Trophoblast cell (in vitro differentiated cells and primary cell): ENCODE data around the gene SLFN12L.

Experiments used
- DNase-seq, 2 donors: peaks; one replicate each; pipeline ENCODE4 v3.0.0-alpha.2; 2016
- H2AFZ ChIP-seq: 2 replicates; pipeline ENCODE4 v1.6.1; 2013; ENCODE audit warnings: low read length, moderate library complexity, mild to moderate bottlenecking; ENCODE audit not compliant: insufficient read depth, poor library complexity
- H2AK5ac ChIP-seq: 2 replicates; pipeline ENCODE4 v1.6.1; 2013; ENCODE audit warnings: mild to moderate bottlenecking, low read length
- H2BK120ac ChIP-seq: 2 replicates; pipeline ENCODE4 v1.6.1; 2013; ENCODE audit warnings: low read length, mild to moderate bottlenecking, moderate library complexity; ENCODE audit not compliant: insufficient read depth, poor library complexity
- H2BK12ac ChIP-seq: 2 replicates; pipeline ENCODE4 v1.6.1; 2013; ENCODE audit warnings: mild to moderate bottlenecking, low read length, moderate library complexity
- H2BK5ac ChIP-seq: 2 replicates; pipeline ENCODE4 v1.6.1; 2013; ENCODE audit warnings: low read length, low read depth, moderate library complexity, mild to moderate bottlenecking; ENCODE audit not compliant: poor library complexity
- H3K14ac ChIP-seq: 2 replicates; pipeline ENCODE4 v1.6.1; 2013; ENCODE audit warnings: mild to moderate bottlenecking, low read length
- H3K18ac ChIP-seq: 2 replicates; pipeline ENCODE4 v1.6.1; 2013; ENCODE audit warnings: mild to moderate bottlenecking, low read length
- H3K23ac ChIP-seq: 2 replicates; pipeline ENCODE4 v1.6.1; 2013; ENCODE audit warnings: low read length
- H3K27ac ChIP-seq: 2 replicates; pipeline ENCODE4 v1.5.1; 2013; ENCODE audit warnings: low read depth, mild to moderate bottlenecking, inconsistent platforms, low read length, moderate library complexity
- H3K27me3 ChIP-seq: 2 replicates; pipeline ENCODE4 v1.6.1; 2013; ENCODE audit warnings: inconsistent platforms, mild to moderate bottlenecking, low read length, moderate library complexity; ENCODE audit not compliant: insufficient read depth
- H3K36me3 ChIP-seq, 2 experiments: 1 replicate in 1 of 2; 2 replicates in 1 of 2; pipeline ENCODE4 v1.6.1; 2013; ENCODE audit warnings: low read length in 2 of 2, mild to moderate bottlenecking in 2 of 2, moderate library complexity in 1 of 2; ENCODE audit not compliant: insufficient read depth in 2 of 2, control insufficient read depth in 1 of 2
- H3K4ac ChIP-seq: 2 replicates; pipeline ENCODE4 v1.6.1; 2013; ENCODE audit warnings: low read depth, mild to moderate bottlenecking, low read length, moderate library complexity
- H3K4me1 ChIP-seq, 2 experiments: 1 replicate in 1 of 2; 2 replicates in 1 of 2; pipeline ENCODE4 v1.6.1; 2013; ENCODE audit warnings: low read length in 2 of 2, mild to moderate bottlenecking in 2 of 2, moderate library complexity in 1 of 2; ENCODE audit not compliant: insufficient read depth in 2 of 2, control insufficient read depth in 1 of 2
- H3K4me2 ChIP-seq: 2 replicates; pipeline ENCODE4 v1.6.1; 2013; ENCODE audit warnings: inconsistent platforms, mild to moderate bottlenecking, low read length, moderate library complexity
- H3K4me3 ChIP-seq: 2 replicates; pipeline ENCODE4 v1.5.1; 2013; ENCODE audit warnings: mild to moderate bottlenecking, low read depth, low read length, inconsistent platforms
- H3K79me1 ChIP-seq: one replicate; pipeline ENCODE4 v1.6.1; 2013; ENCODE audit warnings: low read length
- H3K79me2 ChIP-seq: 2 replicates; pipeline ENCODE4 v1.6.1; 2013; ENCODE audit warnings: low read length, mild to moderate bottlenecking; ENCODE audit not compliant: control insufficient read depth, insufficient read depth, poor library complexity
- H3K9ac ChIP-seq: 2 replicates; pipeline ENCODE4 v1.6.1; 2013; ENCODE audit warnings: mild to moderate bottlenecking, low read length
- H3K9me3 ChIP-seq: 2 replicates; pipeline ENCODE4 v1.6.1; 2013; ENCODE audit warnings: low read depth, mild to moderate bottlenecking, control low read depth, inconsistent platforms, low read length; ENCODE audit not compliant: insufficient read depth
- H4K12ac ChIP-seq: 2 replicates; pipeline ENCODE4 v1.6.1; 2013; ENCODE audit warnings: low read depth, mild to moderate bottlenecking, low read length, moderate library complexity
- H4K8ac ChIP-seq: 2 replicates; pipeline ENCODE4 v1.6.1; 2013; ENCODE audit warnings: low read depth, mild to moderate bottlenecking, low read length, moderate library complexity
- H4K91ac ChIP-seq: one replicate; pipeline ENCODE4 v1.6.1; 2013; ENCODE audit warnings: low read depth, mild to moderate bottlenecking, low read length, moderate library complexity
- WGBS: extraction: QIAGEN DNeasy Blood & Tissue Kit; methylation state at CpG from one replicate; pipeline ENCODE4 v1.1.7; 2013; ENCODE audit warnings: missing lambda C conversion rate; ENCODE audit not compliant: insufficient read length, insufficient coverage; ENCODE audit errors: extremely low coverage; 5-methylcytosine and 5-hydroxymethylcytosine counted together

SLFN12L gene

DNA sequence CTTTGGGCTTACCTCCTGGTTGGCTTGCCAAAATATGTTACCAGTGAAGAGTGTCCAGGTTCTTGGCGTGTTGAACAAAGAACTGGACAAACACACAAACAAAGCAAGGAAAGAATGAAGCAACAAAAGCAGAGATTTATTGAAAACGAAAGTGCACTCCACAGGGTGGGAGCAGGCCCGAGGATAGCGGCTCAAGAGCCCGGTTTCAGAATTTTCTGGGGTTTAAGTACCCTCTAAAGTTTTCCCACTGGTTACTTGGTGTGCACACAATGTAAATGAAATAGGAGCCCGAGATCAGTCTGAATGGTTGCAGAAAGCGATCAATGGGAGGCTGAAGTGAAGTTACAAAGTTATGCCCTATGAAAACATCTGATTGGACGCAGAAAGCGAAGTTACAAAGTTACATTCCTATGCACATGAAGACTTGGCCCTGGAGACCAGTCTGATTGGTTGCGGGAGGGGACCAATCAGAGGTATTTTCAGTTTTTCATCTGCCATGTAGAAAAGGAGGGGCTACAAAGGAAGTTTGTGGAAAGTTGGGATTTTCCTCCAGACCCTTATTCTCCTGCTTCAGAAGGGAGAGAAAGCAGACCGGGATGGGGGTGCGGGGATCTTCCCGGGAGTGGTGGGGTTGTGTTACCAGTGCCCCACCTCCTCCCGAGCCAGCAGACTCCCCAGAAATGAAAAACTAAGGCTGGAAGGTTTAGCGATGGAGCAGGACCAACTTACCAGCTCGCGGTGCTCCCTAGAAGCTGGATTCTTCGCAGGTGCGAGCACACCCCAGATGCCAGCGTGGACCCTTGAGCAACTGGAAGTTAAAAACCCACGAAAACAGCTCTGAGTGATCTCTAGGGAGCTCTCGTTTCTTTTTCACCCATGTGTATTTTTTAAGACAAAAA is 105.1 kb downstream of the SLFN12L start, which contains the start of gene SLFN12:
SLFN12 (minus strand) TSS at position 325 of the 899 bp plus-strand sequence. CDS start 9,472 bp downstream, outside the sequence.
- Histone ChIP-seq H3K4ac (peak within 1 kb of the TSS; percentile 64), H3K4me3 (peak within 1 kb of the TSS; percentile 68), H4K91ac (peak within 1 kb of the TSS; percentile 75), H4K8ac (peak within 1 kb of the TSS; percentile 56), H2BK120ac (peak within 1 kb of the TSS; percentile 61), H3K79me2 (peaks cover 4% of the 10 kb centered on the region), H3K9me3 (no peaks in the 10 kb centered on the region), H3K9ac (peak within 1 kb of the TSS; percentile 80), H4K12ac (peak within 1 kb of the TSS; percentile 9), H2AK5ac (no peak within 1 kb of the TSS), H3K36me3 (no peaks in the 10 kb centered on the region), H3K4me1 (peaks cover 9 to 11% of the 10 kb centered on the region in 2 experiments), H2AFZ (peak within 1 kb of the TSS; percentile 42), H3K27ac (peak within 1 kb of the TSS; percentile 98), H3K27me3 (no peaks in the 10 kb centered on the region), H3K4me2 (peak within 1 kb of the TSS; percentile 89), H3K18ac (peak within 1 kb of the TSS; percentile 24), H3K14ac (peak within 1 kb of the TSS; percentile 63), H3K79me1 (peaks cover 21% of the 10 kb centered on the region), H3K23ac (no peak within 1 kb of the TSS), H2BK5ac (peak within 1 kb of the TSS; percentile 70), H2BK12ac (no peak within 1 kb of the TSS)
- DNase-seq = peak; percentile 26 to 43
- no CpG with 5 or more reads among the region's 22 CpGs for WGBS

- Histone ChIP-seq H3K27ac (no peak overlapping the region), H3K79me2 (peaks cover 4% of the 10 kb centered on the region), H2BK120ac (no peak overlapping the region), H3K79me1 (peaks cover 21% of the 10 kb centered on the region), H3K4ac (no peak overlapping the region), H2AFZ (no peak overlapping the region), H4K91ac (no peak overlapping the region), H3K18ac (no peak overlapping the region), H3K23ac (no peak overlapping the region), H3K4me1 (peaks cover 9 to 11% of the 10 kb centered on the region in 2 experiments), H3K14ac (no peak overlapping the region), H3K4me2 (no peak overlapping the region), H3K27me3 (no peaks in the 10 kb centered on the region), H2BK12ac (no peak overlapping the region), H4K8ac (no peak overlapping the region), H2BK5ac (no peak overlapping the region), H3K4me3 (no peak overlapping the region), H2AK5ac (no peak overlapping the region), H3K9me3 (no peaks in the 10 kb centered on the region), H4K12ac (no peak overlapping the region), H3K9ac (no peak overlapping the region), H3K36me3 (no peaks in the 10 kb centered on the region)
- DNase-seq = no peak
- no CpG with 5 or more reads among the region's 2 CpGs for WGBS
Measured at GRCh38 chr17:35429702-35430101, 107.8 kb downstream of the SLFN12L start.

- Histone ChIP-seq H4K12ac (no peak overlapping the region), H2BK5ac (no peak overlapping the region), H3K79me1 (peaks cover 12% of the 10 kb centered on the region), H2AK5ac (no peak overlapping the region), H3K9ac (no peak overlapping the region), H3K4me2 (no peak overlapping the region), H3K4ac (no peak overlapping the region), H3K4me1 (peaks cover 5 to 6% of the 10 kb centered on the region in 2 experiments), H3K27me3 (no peaks in the 10 kb centered on the region), H3K18ac (no peak overlapping the region), H3K9me3 (no peaks in the 10 kb centered on the region), H3K79me2 (peaks cover 4% of the 10 kb centered on the region), H2AFZ (no peak overlapping the region), H3K23ac (no peak overlapping the region), H2BK120ac (no peak overlapping the region), H3K36me3 (no peaks in the 10 kb centered on the region), H4K8ac (no peak overlapping the region), H3K14ac (no peak overlapping the region), H4K91ac (no peak overlapping the region), H2BK12ac (no peak overlapping the region), H3K27ac (no peak overlapping the region), H3K4me3 (no peak overlapping the region)
- no peak for DNase-seq
- WGBS = no CpG with 5 or more reads among the region's 2 CpGs
Measured at GRCh38 chr17:35428229-35428628, 109.2 kb downstream of the SLFN12L start.

- H3K23ac ChIP-seq = no peak overlapping the region
Measured at GRCh38 chr17:35423761-35424160, 113.7 kb downstream of the SLFN12L start.

More at GRCh38 chr17:35423761-35424160, 113.7 kb downstream of the SLFN12L start:
- Histone ChIP-seq H3K4me2 (no peak overlapping the region), H3K79me1 (no peaks in the 10 kb centered on the region), H3K9me3 (no peaks in the 10 kb centered on the region), H3K9ac (no peak overlapping the region), H2AK5ac (no peak overlapping the region), H2BK120ac (no peak overlapping the region), H4K8ac (no peak overlapping the region), H3K18ac (no peak overlapping the region), H3K36me3 (peaks cover 7% of the 10 kb centered on the region in 2 experiments), H3K4ac (no peak overlapping the region), H3K79me2 (no peaks in the 10 kb centered on the region), H3K14ac (no peak overlapping the region), H3K27me3 (no peaks in the 10 kb centered on the region), H2BK12ac (no peak overlapping the region), H4K12ac (no peak overlapping the region), H4K91ac (no peak overlapping the region), H2BK5ac (no peak overlapping the region), H3K4me3 (no peak overlapping the region), H3K27ac (no peak overlapping the region), H2AFZ (no peak overlapping the region), H3K4me1 (no peaks in the 10 kb centered on the region)
- WGBS = no CpG with 5 or more reads among the region's 4 CpGs
- peak in 1 of 2 donors; percentile 10 for DNase-seq
